ENCODE measurements around the gene EHF.

GRCh38 chr11:34629711-34630110, 8.8 kb downstream of the EHF start:
- TF ChIP-seq FOXM1 (IDR thresholded peaks at IDR 0.05; ENCODE audit: borderline replicate concordance) (no peak), SP1 (IDR thresholded peaks at IDR 0.05) (no peak), ELF4 (IDR thresholded peaks at IDR 0.05) (no peak), TARDBP (IDR thresholded peaks at IDR 0.05) (no peak), FOXA1 (IDR thresholded peaks at IDR 0.05) (no peak), SUZ12 (IDR thresholded peaks at IDR 0.05) (no peak), NFRKB (IDR thresholded peaks at IDR 0.05) (no peak), CTBP1 (IDR thresholded peaks at IDR 0.05; ENCODE audit: borderline replicate concordance) (no peak), ZNF384 (IDR thresholded peaks at IDR 0.05) (no peak)
